C4-2B (cell line): ENCODE measurements around the gene SMAD4.
"Not testable (repeated sequence)": the region's sequence is repeated elsewhere in the genome, so short reads cannot be mapped to it uniquely, and the experiment has no call there.

Experiments
- H3K27ac ChIP-seq: fragments of 450-650 bp; 2 replicates; pipeline ENCODE4 v1.5.1; 2017
- CTCF ChIP-seq: fragments of 450-650 bp; conservative IDR thresholded peaks from 2 replicates; pipeline ENCODE4 v1.5.1; 2017; ENCODE audit warnings: mild to moderate bottlenecking
- ZFX ChIP-seq: fragments of 450-650 bp; IDR thresholded peaks from 2 replicates; pipeline ENCODE4 v1.6.1; 2017

Gene SMAD4

GRCh38 chr18:51078026-51078425 lies 48.0 kb downstream of the SMAD4 start:
- no peak overlapping the region for H3K27ac ChIP-seq
- TF ChIP-seq CTCF (no peak), ZFX (no peak)

- H3K27ac ChIP-seq: no peak overlapping the region
- TF ChIP-seq ZFX (no peak), CTCF (no peak)
Measured at GRCh38 chr18:51082571-51083267, 52.7 kb downstream of the SMAD4 start.

GRCh38 chr18:51083398-51083797 lies 53.4 kb downstream of the SMAD4 start:
- TF ChIP-seq CTCF: no peak
- TF ChIP-seq ZFX: no peak
- H3K27ac ChIP-seq: no peak overlapping the region

GRCh38 chr18:51088410-51088809 lies 58.4 kb downstream of the SMAD4 start:
- TF ChIP-seq CTCF (no peak), ZFX (no peak)
- no peak overlapping the region for H3K27ac ChIP-seq

GRCh38 chr18:51089691-51090090 lies 59.7 kb downstream of the SMAD4 start:
- no peak overlapping the region for H3K27ac ChIP-seq
- TF ChIP-seq CTCF: no peak
- TF ChIP-seq ZFX: no peak

GRCh38 chr18:51091270-51091669 lies 61.3 kb downstream of the SMAD4 start:
- H3K27ac ChIP-seq: no peak overlapping the region
- no peak for TF ChIP-seq ZFX
- no peak for TF ChIP-seq CTCF

GRCh38 chr18:51092117-51092516 lies 62.1 kb downstream of the SMAD4 start:
- TF ChIP-seq ZFX: no peak

GRCh38 chr18:51092967-51093366 lies 63.0 kb downstream of the SMAD4 start:
- H3K27ac ChIP-seq: not testable (repeated sequence)

More at GRCh38 chr18:51092117-51092516, 62.1 kb downstream of the SMAD4 start:
- no peak overlapping the region for H3K27ac ChIP-seq
